ENCODE results near the gene MMP20. TPM values are rescaled to one million over a fixed set of nuclear protein-coding genes. Genes with fewer than 3 reads are reported as not detected.

Gene MMP20
- total and polyA plus RNA-seq, 4 donors: not detected

DNA sequence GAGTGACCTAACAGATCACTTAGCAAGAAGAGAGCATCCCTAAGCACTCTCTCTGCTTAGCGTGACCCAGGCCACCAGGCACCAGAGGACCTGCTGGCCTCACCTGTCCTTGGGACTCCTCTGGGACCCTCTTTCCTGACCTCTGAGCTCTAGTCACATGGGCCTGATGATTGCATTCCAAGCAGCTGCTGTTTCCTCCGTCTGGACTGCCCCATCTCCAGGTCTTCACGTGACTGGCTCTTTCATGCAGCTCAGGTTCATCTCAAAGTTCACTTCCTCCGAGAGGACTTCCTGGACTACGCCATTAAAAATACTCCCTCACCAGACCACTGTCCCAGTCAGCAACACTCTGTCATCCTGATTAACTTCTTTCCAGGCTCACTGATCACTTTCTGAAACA, 2.9 kb downstream of the MMP20 start:
- WGBS, 2 donors: 74 to 77% methylated on average over 5 of the region's 5 CpGs
- no peak overlapping the region for H3K4me3 ChIP-seq
- H3K9ac ChIP-seq (ENCODE audit: insufficient read depth in 1 of 2, low read length in 2 of 2): no peak overlapping the region
- H3K9me3 ChIP-seq (ENCODE audit: control insufficient read depth in 4 of 4, insufficient read depth in 3 of 4, low read length in 3 of 4): no peaks in the 10 kb centered on the region
- ATAC-seq (ENCODE audit: insufficient read depth, low FRiP score): no peak
- no peaks in the 10 kb centered on the region for H3K27me3 ChIP-seq (ENCODE audit: control insufficient read depth in 3 of 3, insufficient read depth in 3 of 3, low read length in 2 of 3)
- H3K27ac ChIP-seq (ENCODE audit: low read depth in 1 of 2, low read length in 1 of 2): no peak overlapping the region
- no peaks in the 10 kb centered on the region for H3K36me3 ChIP-seq (ENCODE audit: control insufficient read depth in 4 of 4, insufficient read depth in 4 of 4, low read length in 4 of 4)
- DNase-seq: no peak
- H3K4me1 ChIP-seq (ENCODE audit: control insufficient read depth in 5 of 5, insufficient read depth in 5 of 5, low read length in 5 of 5): peaks cover 0 to 4% (median 0%) of the 10 kb centered on the region in 5 donors
- TF ChIP-seq, protein P1, sequence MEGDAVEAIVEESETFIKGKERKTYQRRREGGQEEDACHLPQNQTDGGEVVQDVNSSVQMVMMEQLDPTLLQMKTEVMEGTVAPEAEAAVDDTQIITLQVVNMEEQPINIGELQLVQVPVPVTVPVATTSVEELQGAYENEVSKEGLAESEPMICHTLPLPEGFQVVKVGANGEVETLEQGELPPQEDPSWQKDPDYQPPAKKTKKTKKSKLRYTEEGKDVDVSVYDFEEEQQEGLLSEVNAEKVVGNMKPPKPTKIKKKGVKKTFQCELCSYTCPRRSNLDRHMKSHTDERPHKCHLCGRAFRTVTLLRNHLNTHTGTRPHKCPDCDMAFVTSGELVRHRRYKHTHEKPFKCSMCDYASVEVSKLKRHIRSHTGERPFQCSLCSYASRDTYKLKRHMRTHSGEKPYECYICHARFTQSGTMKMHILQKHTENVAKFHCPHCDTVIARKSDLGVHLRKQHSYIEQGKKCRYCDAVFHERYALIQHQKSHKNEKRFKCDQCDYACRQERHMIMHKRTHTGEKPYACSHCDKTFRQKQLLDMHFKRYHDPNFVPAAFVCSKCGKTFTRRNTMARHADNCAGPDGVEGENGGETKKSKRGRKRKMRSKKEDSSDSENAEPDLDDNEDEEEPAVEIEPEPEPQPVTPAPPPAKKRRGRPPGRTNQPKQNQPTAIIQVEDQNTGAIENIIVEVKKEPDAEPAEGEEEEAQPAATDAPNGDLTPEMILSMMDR (IDR thresholded peaks at IDR 0.05; ENCODE audit: control extremely low read depth, extremely low read depth): no peak

DNA sequence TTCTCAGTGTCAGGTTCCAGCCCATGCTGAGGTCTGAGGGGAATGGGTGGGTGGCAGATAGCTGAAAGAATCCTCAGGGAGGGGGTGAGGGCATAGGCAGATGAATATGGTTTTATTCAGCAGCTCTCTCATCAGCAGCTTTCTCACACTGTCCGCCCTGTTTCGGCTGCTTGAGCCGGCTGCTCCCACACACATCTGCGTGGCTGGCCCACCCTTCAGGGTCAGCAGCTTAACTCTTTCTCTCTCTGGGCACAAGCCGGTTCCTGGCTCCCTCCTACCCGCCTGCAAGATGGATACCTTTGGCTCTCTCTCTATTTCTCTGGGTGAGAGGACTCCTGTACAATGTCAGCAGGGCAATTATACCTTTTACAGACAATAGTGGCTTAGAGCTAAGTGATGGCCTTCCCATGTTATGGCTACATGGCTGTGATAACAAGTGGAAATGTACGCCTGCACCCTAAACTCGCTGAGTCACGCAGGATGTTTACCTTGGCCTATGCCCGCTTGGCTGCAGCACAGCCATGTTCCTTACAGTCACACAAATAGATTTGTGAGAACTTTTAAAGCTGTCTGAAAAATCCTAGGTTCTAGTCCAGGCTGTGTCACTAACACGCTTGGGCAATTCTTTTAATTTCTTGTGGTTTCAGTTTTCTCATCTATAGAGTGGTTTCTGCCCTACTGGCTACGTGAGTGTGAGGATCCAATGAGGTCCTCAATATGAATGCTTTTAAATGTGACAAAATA, 4.1 kb downstream of the MMP20 start:
- DNase-seq (no peak), ATAC-seq (ENCODE audit: insufficient read depth, low FRiP score) (no peak)
- Histone ChIP-seq H3K4me1 (ENCODE audit: control insufficient read depth in 5 of 5, insufficient read depth in 5 of 5, low read length in 5 of 5) (peaks cover 0 to 4% (median 0%) of the 10 kb centered on the region in 5 donors), H3K9ac (ENCODE audit: insufficient read depth in 1 of 2, low read length in 2 of 2) (no peak overlapping the region), H3K27me3 (ENCODE audit: control insufficient read depth in 3 of 3, insufficient read depth in 3 of 3, low read length in 2 of 3) (no peaks in the 10 kb centered on the region), H3K9me3 (ENCODE audit: control insufficient read depth in 4 of 4, insufficient read depth in 3 of 4, low read length in 3 of 4) (no peaks in the 10 kb centered on the region), H3K4me3 (no peak overlapping the region), H3K36me3 (ENCODE audit: control insufficient read depth in 4 of 4, insufficient read depth in 4 of 4, low read length in 4 of 4) (no peaks in the 10 kb centered on the region), H3K27ac (ENCODE audit: low read depth in 1 of 2, low read length in 1 of 2) (peak overlapping the region in 1 of 2 donors; percentile 21)
- TF ChIP-seq, protein P1 (IDR thresholded peaks at IDR 0.05; ENCODE audit: control extremely low read depth, extremely low read depth): no peak
- WGBS, 2 donors: 79 to 90% methylated on average over 12 of the region's 12 CpGs

DNA sequence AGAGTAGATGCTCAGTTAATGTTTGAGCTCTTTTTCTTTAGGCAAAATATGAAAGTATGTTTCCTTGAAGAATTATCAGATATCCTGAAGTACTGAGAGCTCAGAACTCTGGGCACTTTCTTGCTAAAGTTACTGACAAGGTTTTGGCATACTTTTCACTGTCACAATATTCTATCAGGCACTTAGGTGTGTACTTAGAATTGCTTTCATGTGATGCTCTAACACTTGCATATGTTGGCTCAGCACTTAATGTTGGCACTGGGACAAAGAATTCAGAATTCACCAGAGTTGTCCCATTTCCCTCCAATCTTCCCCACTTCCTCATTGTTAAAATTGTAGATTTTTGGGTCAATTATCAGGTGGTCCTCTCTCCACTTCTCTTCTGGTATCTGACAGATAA, 5.0 kb downstream of the MMP20 start:
- Histone ChIP-seq H3K27me3 (ENCODE audit: control insufficient read depth in 3 of 3, insufficient read depth in 3 of 3, low read length in 2 of 3) (no peaks in the 10 kb centered on the region), H3K4me3 (no peak overlapping the region), H3K9me3 (ENCODE audit: control insufficient read depth in 4 of 4, insufficient read depth in 3 of 4, low read length in 3 of 4) (no peaks in the 10 kb centered on the region), H3K27ac (ENCODE audit: low read depth in 1 of 2, low read length in 1 of 2) (peak overlapping the region in 1 of 2 donors; percentile 21), H3K4me1 (ENCODE audit: control insufficient read depth in 5 of 5, insufficient read depth in 5 of 5, low read length in 5 of 5) (peaks cover 0 to 4% (median 0%) of the 10 kb centered on the region in 5 donors), H3K9ac (ENCODE audit: insufficient read depth in 1 of 2, low read length in 2 of 2) (no peak overlapping the region), H3K36me3 (ENCODE audit: control insufficient read depth in 4 of 4, insufficient read depth in 4 of 4, low read length in 4 of 4) (no peaks in the 10 kb centered on the region)
- DNase-seq: peak in 1 of 3 donors; percentile 39
- TF ChIP-seq, protein P1 (IDR thresholded peaks at IDR 0.05; ENCODE audit: control extremely low read depth, extremely low read depth): no peak
- no peak for ATAC-seq (ENCODE audit: insufficient read depth, low FRiP score)
